Measurements from ENCODE around the gene TMUB2.

DNA sequence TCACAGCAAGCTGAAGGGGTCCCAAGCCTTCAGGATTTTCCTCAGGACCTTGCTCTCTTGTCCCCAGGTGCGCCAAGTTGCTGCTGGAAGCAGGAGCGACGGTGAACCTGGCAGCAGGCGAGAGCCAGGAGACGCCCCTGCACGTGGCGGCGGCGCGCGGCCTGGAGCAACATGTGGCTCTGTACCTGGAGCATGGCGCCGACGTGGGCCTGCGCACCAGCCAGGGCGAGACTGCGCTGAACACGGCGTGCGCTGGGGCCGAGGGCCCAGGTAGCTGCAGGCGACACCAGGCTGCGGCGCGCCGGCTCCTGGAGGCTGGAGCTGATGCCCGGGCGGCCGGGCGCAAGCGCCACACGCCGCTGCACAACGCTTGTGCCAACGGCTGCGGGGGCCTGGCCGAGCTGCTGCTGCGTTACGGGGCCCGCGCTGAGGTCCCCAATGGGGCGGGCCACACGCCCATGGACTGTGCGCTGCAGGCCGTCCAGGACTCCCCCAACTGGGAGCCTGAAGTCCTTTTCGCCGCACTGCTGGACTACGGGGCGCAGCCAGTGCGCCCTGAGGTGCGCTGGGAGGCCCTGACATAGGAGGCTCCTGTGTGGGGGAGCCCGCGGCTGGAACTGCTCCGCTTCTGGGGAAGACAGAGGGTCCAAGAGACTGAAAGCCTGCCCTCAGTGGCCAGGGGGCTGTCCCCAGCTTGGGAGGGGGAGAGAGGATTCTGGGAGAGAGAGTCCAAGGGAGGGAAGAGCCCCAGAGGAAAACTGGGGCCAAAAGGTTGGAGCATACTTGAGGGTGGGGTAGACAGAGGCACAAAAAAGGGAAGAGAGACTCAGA is 9.9 kb upstream of the TMUB2 start:
- TF ChIP-seq, protein P1, sequence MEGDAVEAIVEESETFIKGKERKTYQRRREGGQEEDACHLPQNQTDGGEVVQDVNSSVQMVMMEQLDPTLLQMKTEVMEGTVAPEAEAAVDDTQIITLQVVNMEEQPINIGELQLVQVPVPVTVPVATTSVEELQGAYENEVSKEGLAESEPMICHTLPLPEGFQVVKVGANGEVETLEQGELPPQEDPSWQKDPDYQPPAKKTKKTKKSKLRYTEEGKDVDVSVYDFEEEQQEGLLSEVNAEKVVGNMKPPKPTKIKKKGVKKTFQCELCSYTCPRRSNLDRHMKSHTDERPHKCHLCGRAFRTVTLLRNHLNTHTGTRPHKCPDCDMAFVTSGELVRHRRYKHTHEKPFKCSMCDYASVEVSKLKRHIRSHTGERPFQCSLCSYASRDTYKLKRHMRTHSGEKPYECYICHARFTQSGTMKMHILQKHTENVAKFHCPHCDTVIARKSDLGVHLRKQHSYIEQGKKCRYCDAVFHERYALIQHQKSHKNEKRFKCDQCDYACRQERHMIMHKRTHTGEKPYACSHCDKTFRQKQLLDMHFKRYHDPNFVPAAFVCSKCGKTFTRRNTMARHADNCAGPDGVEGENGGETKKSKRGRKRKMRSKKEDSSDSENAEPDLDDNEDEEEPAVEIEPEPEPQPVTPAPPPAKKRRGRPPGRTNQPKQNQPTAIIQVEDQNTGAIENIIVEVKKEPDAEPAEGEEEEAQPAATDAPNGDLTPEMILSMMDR (IDR thresholded peaks at IDR 0.05), result no peak
- TF ChIP-seq POLR2A (IDR thresholded peaks at IDR 0.05), result no peak
